ENCODE measurements around the gene SETDB1.

- TF ChIP-seq CTCF (IDR thresholded peaks at IDR 0.05): no peak
- no peak for TF ChIP-seq POLR2AphosphoS5 (IDR thresholded peaks at IDR 0.05)
- no peak for TF ChIP-seq EP300 (IDR thresholded peaks at IDR 0.05)
- TF ChIP-seq POLR2A (IDR thresholded peaks at IDR 0.05): no peak
Measured at GRCh38 chr1:150999926-151000325, 73.8 kb downstream of the SETDB1 start.
